Fibroblast of skin of scalp (primary cell): ENCODE measurements around the gene RRM1.
"Not testable (repeated sequence)": the region's sequence is repeated elsewhere in the genome, so short reads cannot be mapped to it uniquely, and the experiment has no call there.

Experiments
- DNase-seq: peaks from one replicate; pipeline ENCODE4 v3.0.0-alpha.2; 2013

Gene RRM1

GRCh38 chr11:4140067-4140636, 45.6 kb downstream of the RRM1 start:
- DNase-seq: no peak

- no peak for DNase-seq
Observed at GRCh38 chr11:4146070-4146771, 51.6 kb downstream of the RRM1 start.

- no peak for DNase-seq
Observed at GRCh38 chr11:4146772-4147098, 52.1 kb downstream of the RRM1 start.

GRCh38 chr11:4154503-4154902, 59.9 kb downstream of the RRM1 start:
- no peak for DNase-seq

GRCh38 chr11:4156571-4156970, 62.0 kb downstream of the RRM1 start:
- DNase-seq: no peak

GRCh38 chr11:4158818-4159217, 64.2 kb downstream of the RRM1 start:
- not testable (repeated sequence) for DNase-seq

GRCh38 chr11:4161305-4161704, 66.7 kb downstream of the RRM1 start:
- no peak for DNase-seq

GRCh38 chr11:4164884-4165590, 70.4 kb downstream of the RRM1 start:
- DNase-seq: no peak

GRCh38 chr11:4167292-4167691, 72.7 kb downstream of the RRM1 start:
- DNase-seq: no peak

GRCh38 chr11:4167758-4168157, 73.2 kb downstream of the RRM1 start:
- DNase-seq: no peak

GRCh38 chr11:4175620-4176350, 81.2 kb downstream of the RRM1 start:
- not testable (repeated sequence) for DNase-seq

- no peak for DNase-seq
Observed at GRCh38 chr11:4178813-4179662, 84.4 kb downstream of the RRM1 start.

GRCh38 chr11:4180441-4181183, 86.0 kb downstream of the RRM1 start:
- DNase-seq: no peak

- DNase-seq: peak; percentile 44
Observed at GRCh38 chr11:4181782-4182721, 87.5 kb downstream of the RRM1 start.

GRCh38 chr11:4183410-4184057, 88.9 kb downstream of the RRM1 start:
- no peak for DNase-seq

GRCh38 chr11:4184163-4184916, 89.7 kb downstream of the RRM1 start:
- DNase-seq: no peak

GRCh38 chr11:4185561-4185960, 91.0 kb downstream of the RRM1 start:
- DNase-seq: no peak

- no peak for DNase-seq
Observed at GRCh38 chr11:4186464-4187054, 92.0 kb downstream of the RRM1 start.
